Measurements from ENCODE around the gene FARP1.

The FARP1 gene

DNA sequence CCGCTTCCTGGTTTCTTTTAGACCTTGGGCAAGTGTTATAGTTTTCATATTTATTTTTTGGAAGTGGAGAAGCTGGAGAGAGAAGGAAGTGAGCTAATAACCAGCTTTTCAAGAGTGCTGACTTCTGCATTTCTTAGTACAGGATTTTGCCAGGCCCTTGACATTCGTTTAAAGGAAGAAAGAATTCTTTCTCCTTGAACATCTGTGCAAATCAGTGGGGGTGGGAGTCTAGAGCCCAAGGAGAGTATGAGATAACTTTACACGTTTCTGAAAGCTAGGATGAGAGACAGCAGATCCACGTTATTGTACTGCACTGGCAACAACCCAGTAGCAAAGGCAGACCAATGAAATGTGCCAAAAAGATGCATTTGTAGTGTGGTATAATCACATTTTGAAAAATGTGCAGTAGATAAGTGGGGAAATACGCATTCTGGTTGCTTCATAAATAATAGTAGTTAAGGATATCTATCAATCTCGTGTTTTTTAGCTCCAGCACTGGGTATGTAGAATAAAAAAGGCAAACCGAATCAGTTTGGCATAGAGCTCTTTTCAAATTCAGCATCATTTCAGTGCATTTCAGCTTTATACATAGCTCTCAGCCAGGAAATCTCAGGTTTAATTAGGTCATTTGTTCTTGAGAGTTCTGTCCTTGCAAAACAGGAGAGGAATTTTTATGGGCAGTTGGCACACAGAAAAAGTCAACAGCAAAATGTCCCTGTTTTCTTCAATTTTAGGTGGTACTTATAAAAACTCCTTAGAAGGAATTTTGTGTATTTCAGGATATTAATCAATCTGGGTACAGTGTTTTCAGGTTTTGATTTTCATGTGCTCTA lies 29.9 kb downstream of the FARP1 start:
- H3K36me3 ChIP-seq: peaks cover 31% of the 10 kb centered on the region
- DNase-seq: no peak
- no peak overlapping the region for H3K27ac ChIP-seq
- no peaks in the 10 kb centered on the region for H3K27me3 ChIP-seq (ENCODE audit: insufficient read depth, low read depth, severe bottlenecking)
- no peaks in the 10 kb centered on the region for H3K9me3 ChIP-seq (ENCODE audit: severe bottlenecking)
- TF ChIP-seq, protein P1, sequence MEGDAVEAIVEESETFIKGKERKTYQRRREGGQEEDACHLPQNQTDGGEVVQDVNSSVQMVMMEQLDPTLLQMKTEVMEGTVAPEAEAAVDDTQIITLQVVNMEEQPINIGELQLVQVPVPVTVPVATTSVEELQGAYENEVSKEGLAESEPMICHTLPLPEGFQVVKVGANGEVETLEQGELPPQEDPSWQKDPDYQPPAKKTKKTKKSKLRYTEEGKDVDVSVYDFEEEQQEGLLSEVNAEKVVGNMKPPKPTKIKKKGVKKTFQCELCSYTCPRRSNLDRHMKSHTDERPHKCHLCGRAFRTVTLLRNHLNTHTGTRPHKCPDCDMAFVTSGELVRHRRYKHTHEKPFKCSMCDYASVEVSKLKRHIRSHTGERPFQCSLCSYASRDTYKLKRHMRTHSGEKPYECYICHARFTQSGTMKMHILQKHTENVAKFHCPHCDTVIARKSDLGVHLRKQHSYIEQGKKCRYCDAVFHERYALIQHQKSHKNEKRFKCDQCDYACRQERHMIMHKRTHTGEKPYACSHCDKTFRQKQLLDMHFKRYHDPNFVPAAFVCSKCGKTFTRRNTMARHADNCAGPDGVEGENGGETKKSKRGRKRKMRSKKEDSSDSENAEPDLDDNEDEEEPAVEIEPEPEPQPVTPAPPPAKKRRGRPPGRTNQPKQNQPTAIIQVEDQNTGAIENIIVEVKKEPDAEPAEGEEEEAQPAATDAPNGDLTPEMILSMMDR (IDR thresholded peaks at IDR 0.05; ENCODE audit: low read depth, low read length): no peak
- H3K4me3 ChIP-seq (ENCODE audit: low read depth, low read length): no peak overlapping the region

- H3K9me3 ChIP-seq (ENCODE audit: severe bottlenecking): no peaks in the 10 kb centered on the region
- DNase-seq: no peak
- H3K4me3 ChIP-seq (ENCODE audit: low read depth, low read length): no peak overlapping the region
- TF ChIP-seq, protein P1 (IDR thresholded peaks at IDR 0.05; ENCODE audit: low read depth, low read length): no peak
- H3K27ac ChIP-seq: no peak overlapping the region
- peaks cover 35% of the 10 kb centered on the region for H3K36me3 ChIP-seq
- no peaks in the 10 kb centered on the region for H3K27me3 ChIP-seq (ENCODE audit: insufficient read depth, low read depth, severe bottlenecking)
Observed at GRCh38 chr13:98173431-98174152, 30.7 kb downstream of the FARP1 start.

GRCh38 chr13:98174307-98174706 lies 31.4 kb downstream of the FARP1 start:
- TF ChIP-seq, protein P1 (IDR thresholded peaks at IDR 0.05; ENCODE audit: low read depth, low read length): no peak
- H3K27ac ChIP-seq: no peak overlapping the region

GRCh38 chr13:98175043-98175442 lies 32.1 kb downstream of the FARP1 start:
- H3K27ac ChIP-seq: no peak overlapping the region
- TF ChIP-seq, protein P1 (IDR thresholded peaks at IDR 0.05; ENCODE audit: low read depth, low read length): no peak
- no peak overlapping the region for H3K4me3 ChIP-seq (ENCODE audit: low read depth, low read length)

More at GRCh38 chr13:98174307-98174706, 31.4 kb downstream of the FARP1 start:
- Histone ChIP-seq H3K9me3 (ENCODE audit: severe bottlenecking) (no peaks in the 10 kb centered on the region), H3K36me3 (peaks cover 41% of the 10 kb centered on the region), H3K27me3 (ENCODE audit: insufficient read depth, low read depth, severe bottlenecking) (no peaks in the 10 kb centered on the region), H3K4me3 (ENCODE audit: low read depth, low read length) (no peak overlapping the region)
- DNase-seq: no peak

GRCh38 chr13:98175823-98176222 lies 32.9 kb downstream of the FARP1 start:
- Histone ChIP-seq H3K27me3 (ENCODE audit: insufficient read depth, low read depth, severe bottlenecking) (no peaks in the 10 kb centered on the region), H3K4me3 (ENCODE audit: low read depth, low read length) (no peak overlapping the region), H3K27ac (no peak overlapping the region), H3K9me3 (ENCODE audit: severe bottlenecking) (no peaks in the 10 kb centered on the region), H3K36me3 (peaks cover 37% of the 10 kb centered on the region)
- TF ChIP-seq, protein P1 (IDR thresholded peaks at IDR 0.05; ENCODE audit: low read depth, low read length): no peak
- no peak for DNase-seq

More at GRCh38 chr13:98175043-98175442, 32.1 kb downstream of the FARP1 start:
- Histone ChIP-seq H3K9me3 (ENCODE audit: severe bottlenecking) (no peaks in the 10 kb centered on the region), H3K27me3 (ENCODE audit: insufficient read depth, low read depth, severe bottlenecking) (no peaks in the 10 kb centered on the region), H3K36me3 (peaks cover 41% of the 10 kb centered on the region)
- DNase-seq: no peak
